SK-N-MC (cell line): Measurements from ENCODE around the gene TPR.

Experiments used
- EZH2 ChIP-seq: fragments of 200-600 bp; sonication (generic); IDR thresholded peaks from one replicate; pipeline ENCODE4 v1.6.1; 2017; ENCODE audit warnings: antibody characterized with exemption
- POLR2AphosphoS5 ChIP-seq: IDR thresholded peaks from 2 replicates; pipeline ENCODE4 v1.6.1; 2012; ENCODE audit warnings: mild to moderate bottlenecking, low read depth, low read length, borderline replicate concordance

GRCh38 chr1:186304982-186305949 lies 69.8 kb downstream of the TPR start:
- TF ChIP-seq POLR2AphosphoS5 (no peak), EZH2 (no peak)
